ENCODE results near the gene USP32.

- no peak for TF ChIP-seq CTCF (conservative IDR thresholded peaks at IDR 0.05)
- TF ChIP-seq EZH2 (IDR thresholded peaks at IDR 0.05; ENCODE audit: low read depth), result no peak
Observed at GRCh38 chr17:60369727-60370126, 22.2 kb downstream of the USP32 start.
